ENCODE results near the gene DGCR2.

DNA sequence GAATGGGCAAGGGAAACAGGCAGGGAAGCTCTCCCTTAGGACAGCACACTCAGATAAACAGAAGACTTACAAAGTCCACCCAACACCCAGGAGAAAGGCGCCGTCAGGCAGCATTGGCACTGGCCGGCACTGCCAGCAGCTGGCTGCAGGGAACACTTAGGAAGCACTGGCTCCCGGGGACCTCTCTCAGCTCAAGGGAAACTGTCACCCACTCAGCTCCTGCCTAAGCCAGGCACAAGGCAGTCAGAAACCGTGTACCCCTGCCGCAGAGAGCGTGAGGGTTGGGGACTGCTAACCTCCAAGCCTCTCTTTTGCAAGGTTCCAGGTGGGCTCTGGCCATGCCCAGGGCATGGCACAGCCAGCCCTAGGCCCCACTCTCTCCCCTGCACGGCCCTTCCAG, 64.7 kb downstream of the DGCR2 start:
- TF ChIP-seq, protein P1, sequence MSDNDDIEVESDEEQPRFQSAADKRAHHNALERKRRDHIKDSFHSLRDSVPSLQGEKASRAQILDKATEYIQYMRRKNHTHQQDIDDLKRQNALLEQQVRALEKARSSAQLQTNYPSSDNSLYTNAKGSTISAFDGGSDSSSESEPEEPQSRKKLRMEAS (IDR thresholded peaks at IDR 0.05): no peak
- TF ChIP-seq POLR2A (IDR thresholded peaks at IDR 0.05; ENCODE audit: borderline replicate concordance, extremely low read depth, insufficient read depth, insufficient read length) (no peak), YY1 (IDR thresholded peaks at IDR 0.05; ENCODE audit: extremely low read depth, insufficient replicate concordance, low read depth, low read length) (no peak), SIN3A (IDR thresholded peaks at IDR 0.05; ENCODE audit: low read depth) (no peak), EZH2phosphoT487 (IDR thresholded peaks at IDR 0.05; ENCODE audit: borderline replicate concordance) (no peak), EZH2 (IDR thresholded peaks at IDR 0.05) (no peak), POLR2AphosphoS5 (IDR thresholded peaks at IDR 0.05; ENCODE audit: low read depth, low read length) (no peak), SP1 (IDR thresholded peaks at IDR 0.05; ENCODE audit: low read depth) (no peak), JUND (IDR thresholded peaks at IDR 0.05) (no peak), ELF1 (IDR thresholded peaks at IDR 0.05; ENCODE audit: borderline replicate concordance, low read depth) (no peak)
- TF ChIP-seq, protein P2, sequence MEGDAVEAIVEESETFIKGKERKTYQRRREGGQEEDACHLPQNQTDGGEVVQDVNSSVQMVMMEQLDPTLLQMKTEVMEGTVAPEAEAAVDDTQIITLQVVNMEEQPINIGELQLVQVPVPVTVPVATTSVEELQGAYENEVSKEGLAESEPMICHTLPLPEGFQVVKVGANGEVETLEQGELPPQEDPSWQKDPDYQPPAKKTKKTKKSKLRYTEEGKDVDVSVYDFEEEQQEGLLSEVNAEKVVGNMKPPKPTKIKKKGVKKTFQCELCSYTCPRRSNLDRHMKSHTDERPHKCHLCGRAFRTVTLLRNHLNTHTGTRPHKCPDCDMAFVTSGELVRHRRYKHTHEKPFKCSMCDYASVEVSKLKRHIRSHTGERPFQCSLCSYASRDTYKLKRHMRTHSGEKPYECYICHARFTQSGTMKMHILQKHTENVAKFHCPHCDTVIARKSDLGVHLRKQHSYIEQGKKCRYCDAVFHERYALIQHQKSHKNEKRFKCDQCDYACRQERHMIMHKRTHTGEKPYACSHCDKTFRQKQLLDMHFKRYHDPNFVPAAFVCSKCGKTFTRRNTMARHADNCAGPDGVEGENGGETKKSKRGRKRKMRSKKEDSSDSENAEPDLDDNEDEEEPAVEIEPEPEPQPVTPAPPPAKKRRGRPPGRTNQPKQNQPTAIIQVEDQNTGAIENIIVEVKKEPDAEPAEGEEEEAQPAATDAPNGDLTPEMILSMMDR (IDR thresholded peaks at IDR 0.05 in 2 of 3, conservative IDR thresholded peaks at IDR 0.05 in 1 of 3; ENCODE audit: borderline replicate concordance in 1 of 3, insufficient read depth in 1 of 3, low read depth in 2 of 3, low read length in 2 of 3): no peak
- TF ChIP-seq, protein P3, sequence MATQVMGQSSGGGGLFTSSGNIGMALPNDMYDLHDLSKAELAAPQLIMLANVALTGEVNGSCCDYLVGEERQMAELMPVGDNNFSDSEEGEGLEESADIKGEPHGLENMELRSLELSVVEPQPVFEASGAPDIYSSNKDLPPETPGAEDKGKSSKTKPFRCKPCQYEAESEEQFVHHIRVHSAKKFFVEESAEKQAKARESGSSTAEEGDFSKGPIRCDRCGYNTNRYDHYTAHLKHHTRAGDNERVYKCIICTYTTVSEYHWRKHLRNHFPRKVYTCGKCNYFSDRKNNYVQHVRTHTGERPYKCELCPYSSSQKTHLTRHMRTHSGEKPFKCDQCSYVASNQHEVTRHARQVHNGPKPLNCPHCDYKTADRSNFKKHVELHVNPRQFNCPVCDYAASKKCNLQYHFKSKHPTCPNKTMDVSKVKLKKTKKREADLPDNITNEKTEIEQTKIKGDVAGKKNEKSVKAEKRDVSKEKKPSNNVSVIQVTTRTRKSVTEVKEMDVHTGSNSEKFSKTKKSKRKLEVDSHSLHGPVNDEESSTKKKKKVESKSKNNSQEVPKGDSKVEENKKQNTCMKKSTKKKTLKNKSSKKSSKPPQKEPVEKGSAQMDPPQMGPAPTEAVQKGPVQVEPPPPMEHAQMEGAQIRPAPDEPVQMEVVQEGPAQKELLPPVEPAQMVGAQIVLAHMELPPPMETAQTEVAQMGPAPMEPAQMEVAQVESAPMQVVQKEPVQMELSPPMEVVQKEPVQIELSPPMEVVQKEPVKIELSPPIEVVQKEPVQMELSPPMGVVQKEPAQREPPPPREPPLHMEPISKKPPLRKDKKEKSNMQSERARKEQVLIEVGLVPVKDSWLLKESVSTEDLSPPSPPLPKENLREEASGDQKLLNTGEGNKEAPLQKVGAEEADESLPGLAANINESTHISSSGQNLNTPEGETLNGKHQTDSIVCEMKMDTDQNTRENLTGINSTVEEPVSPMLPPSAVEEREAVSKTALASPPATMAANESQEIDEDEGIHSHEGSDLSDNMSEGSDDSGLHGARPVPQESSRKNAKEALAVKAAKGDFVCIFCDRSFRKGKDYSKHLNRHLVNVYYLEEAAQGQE (IDR thresholded peaks at IDR 0.05; ENCODE audit: low read depth): no peak
- TF ChIP-seq, protein P4, sequence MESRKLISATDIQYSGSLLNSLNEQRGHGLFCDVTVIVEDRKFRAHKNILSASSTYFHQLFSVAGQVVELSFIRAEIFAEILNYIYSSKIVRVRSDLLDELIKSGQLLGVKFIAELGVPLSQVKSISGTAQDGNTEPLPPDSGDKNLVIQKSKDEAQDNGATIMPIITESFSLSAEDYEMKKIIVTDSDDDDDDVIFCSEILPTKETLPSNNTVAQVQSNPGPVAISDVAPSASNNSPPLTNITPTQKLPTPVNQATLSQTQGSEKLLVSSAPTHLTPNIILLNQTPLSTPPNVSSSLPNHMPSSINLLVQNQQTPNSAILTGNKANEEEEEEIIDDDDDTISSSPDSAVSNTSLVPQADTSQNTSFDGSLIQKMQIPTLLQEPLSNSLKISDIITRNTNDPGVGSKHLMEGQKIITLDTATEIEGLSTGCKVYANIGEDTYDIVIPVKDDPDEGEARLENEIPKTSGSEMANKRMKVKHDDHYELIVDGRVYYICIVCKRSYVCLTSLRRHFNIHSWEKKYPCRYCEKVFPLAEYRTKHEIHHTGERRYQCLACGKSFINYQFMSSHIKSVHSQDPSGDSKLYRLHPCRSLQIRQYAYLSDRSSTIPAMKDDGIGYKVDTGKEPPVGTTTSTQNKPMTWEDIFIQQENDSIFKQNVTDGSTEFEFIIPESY (IDR thresholded peaks at IDR 0.05; ENCODE audit: extremely low read depth, insufficient replicate concordance, low read length): no peak
- TF ChIP-seq, protein P5, sequence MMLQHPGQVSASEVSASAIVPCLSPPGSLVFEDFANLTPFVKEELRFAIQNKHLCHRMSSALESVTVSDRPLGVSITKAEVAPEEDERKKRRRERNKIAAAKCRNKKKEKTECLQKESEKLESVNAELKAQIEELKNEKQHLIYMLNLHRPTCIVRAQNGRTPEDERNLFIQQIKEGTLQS (IDR thresholded peaks at IDR 0.05): no peak
